IPS DF 6.9 (cell line): ENCODE data around the gene GAST.

ENCODE experiments used
- DNase-seq: peaks from one replicate; pipeline ENCODE4 v3.0.0-alpha.2; 2013; ENCODE audit warnings: low read depth, low spot score
- H3K27ac ChIP-seq: one replicate; pipeline ENCODE4 v1.5.1; 2013; ENCODE audit warnings: low read length, control low read depth
- H3K27me3 ChIP-seq: 2 replicates; pipeline ENCODE4 v1.6.1; 2013; ENCODE audit warnings: mild to moderate bottlenecking, low read length; ENCODE audit not compliant: control insufficient read depth, insufficient read depth
- H3K36me3 ChIP-seq: 2 replicates; pipeline ENCODE4 v1.6.1; 2013; ENCODE audit warnings: low read length; ENCODE audit not compliant: control insufficient read depth, insufficient read depth
- H3K4me1 ChIP-seq: 2 replicates; pipeline ENCODE4 v1.6.1; 2013; ENCODE audit warnings: low read length; ENCODE audit not compliant: control insufficient read depth, insufficient read depth
- H3K4me3 ChIP-seq: 2 replicates; pipeline ENCODE4 v1.5.1; 2013; ENCODE audit warnings: mild to moderate bottlenecking, low read length
- H3K9me3 ChIP-seq: 2 replicates; pipeline ENCODE4 v1.6.1; 2013; ENCODE audit warnings: low read length, inconsistent platforms; ENCODE audit not compliant: control insufficient read depth, insufficient read depth
- WGBS: extraction: QIAGEN DNeasy Blood & Tissue Kit; methylation state at CpG from one replicate; pipeline ENCODE4 v1.1.7; 2013; ENCODE audit warnings: mixed read lengths, missing lambda C conversion rate; ENCODE audit not compliant: insufficient read length, insufficient coverage; 5-methylcytosine and 5-hydroxymethylcytosine counted together

The GAST gene

DNA sequence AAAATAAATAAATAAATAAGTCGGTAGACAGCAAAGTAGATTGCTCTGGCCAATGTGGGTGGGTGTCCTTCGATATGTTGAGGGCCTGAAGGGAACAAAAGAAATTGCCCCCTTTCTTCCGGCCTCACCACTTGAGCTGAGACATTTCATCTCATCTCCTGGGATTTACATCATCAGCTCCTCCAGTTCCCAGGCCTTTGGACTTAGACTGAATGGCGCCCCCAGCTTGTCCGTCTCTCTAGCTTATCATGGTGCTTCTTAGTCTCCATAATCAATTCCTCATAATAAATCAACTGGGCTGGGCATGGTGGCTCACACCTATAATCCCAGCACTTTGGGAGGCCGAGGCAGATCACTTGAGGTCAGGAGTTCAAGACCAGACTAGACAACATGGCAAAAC is 36.1 kb downstream of the GAST start:
- Histone ChIP-seq H3K36me3 (no peaks in the 10 kb centered on the region; the same call in 1 of the 2 replicates), H3K27me3 (no peaks in the 10 kb centered on the region), H3K27ac (no peak overlapping the region), H3K9me3 (no peaks in the 10 kb centered on the region), H3K4me3 (no peak overlapping the region), H3K4me1 (peaks cover 2% of the 10 kb centered on the region; the same call in 1 of the 2 replicates)
- DNase-seq = no peak
- no CpG with 5 or more reads among the region's 6 CpGs for WGBS

DNA sequence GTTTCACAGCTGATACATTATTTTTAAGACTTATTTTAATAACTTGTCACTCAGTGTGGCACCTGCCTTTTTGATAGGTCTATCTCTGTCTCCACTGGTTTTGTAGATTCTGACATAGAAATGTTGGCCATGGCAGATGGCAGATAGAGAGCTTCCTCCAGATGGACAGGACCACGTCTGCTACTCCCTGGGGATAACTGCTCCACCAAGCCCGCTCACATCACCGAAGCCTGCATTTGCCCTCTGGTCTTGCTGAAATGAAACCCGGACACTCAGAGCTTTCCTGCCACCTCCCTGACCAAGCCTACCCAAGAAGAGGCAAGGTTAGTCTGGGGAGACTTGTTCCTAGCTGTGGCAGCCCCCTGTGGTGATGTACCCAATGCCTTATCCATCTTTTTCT is 38.7 kb downstream of the GAST start:
- H3K4me1 ChIP-seq = peaks cover 2% of the 10 kb centered on the region; the same call in 1 of the 2 replicates
- no CpG with 5 or more reads among the region's 4 CpGs for WGBS

DNA sequence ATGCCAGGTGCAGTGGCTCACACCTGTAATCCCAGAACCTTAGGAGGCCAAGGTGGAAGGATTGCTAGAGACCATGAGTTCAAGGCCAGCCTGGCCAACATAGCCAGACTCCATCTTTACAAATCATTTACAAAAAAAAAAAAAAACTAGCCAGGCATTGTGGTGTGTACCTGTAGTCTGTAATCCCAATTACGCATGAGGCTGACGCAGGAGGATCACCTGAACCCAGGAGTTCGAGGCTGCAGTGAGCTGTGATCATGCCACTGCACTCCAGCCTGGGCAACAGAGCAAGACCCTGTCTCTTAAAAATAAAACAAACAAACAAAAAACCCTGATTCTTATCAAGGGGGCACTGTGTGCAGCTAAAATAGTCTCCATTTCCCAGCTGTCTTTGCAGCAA is 39.2 kb downstream of the GAST start:
- H3K9me3 ChIP-seq = no peaks in the 10 kb centered on the region
- H3K36me3 ChIP-seq = peaks cover 7% of the 10 kb centered on the region; the same call in 1 of the 2 replicates
- H3K4me1 ChIP-seq = peaks cover 2% of the 10 kb centered on the region; the same call in 1 of the 2 replicates
- no peaks in the 10 kb centered on the region for H3K27me3 ChIP-seq
- no peak overlapping the region for H3K27ac ChIP-seq
- no peak overlapping the region for H3K4me3 ChIP-seq
- no CpG with 5 or more reads among the region's 3 CpGs for WGBS
- no peak for DNase-seq

More for the DNA sequence above, 38.7 kb downstream of the GAST start:
- Histone ChIP-seq H3K27me3 (no peaks in the 10 kb centered on the region), H3K27ac (no peak overlapping the region), H3K4me3 (no peak overlapping the region), H3K9me3 (no peaks in the 10 kb centered on the region), H3K36me3 (peaks cover 7% of the 10 kb centered on the region; the same call in 1 of the 2 replicates)
- DNase-seq = no peak

DNA sequence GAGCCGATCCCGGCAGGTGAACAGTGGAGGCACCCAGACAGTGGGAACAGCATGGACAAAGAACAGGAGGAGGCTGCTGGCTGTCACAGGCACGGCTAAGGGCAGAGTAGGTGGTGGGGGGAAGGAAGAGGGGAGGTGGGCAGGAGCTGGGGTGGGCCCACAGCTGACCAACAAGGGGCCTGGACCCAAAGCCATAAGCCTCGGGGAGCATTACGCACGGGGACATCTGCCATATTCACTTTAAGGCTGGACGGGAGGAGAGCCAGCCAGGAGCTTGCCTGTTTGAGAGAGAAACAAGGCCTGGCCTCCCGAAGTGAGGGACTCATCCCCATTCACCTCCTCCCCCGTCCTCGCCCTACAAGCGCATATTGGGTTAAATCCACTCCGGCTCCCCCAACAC is 41.9 kb downstream of the GAST start:
- Histone ChIP-seq H3K4me3 (no peak overlapping the region), H3K36me3 (peaks cover 22% of the 10 kb centered on the region), H3K4me1 (no peaks in the 10 kb centered on the region), H3K27me3 (no peaks in the 10 kb centered on the region), H3K27ac (no peak overlapping the region), H3K9me3 (no peaks in the 10 kb centered on the region)
- no peak for DNase-seq
- WGBS = no CpG with 5 or more reads among the region's 12 CpGs

DNA sequence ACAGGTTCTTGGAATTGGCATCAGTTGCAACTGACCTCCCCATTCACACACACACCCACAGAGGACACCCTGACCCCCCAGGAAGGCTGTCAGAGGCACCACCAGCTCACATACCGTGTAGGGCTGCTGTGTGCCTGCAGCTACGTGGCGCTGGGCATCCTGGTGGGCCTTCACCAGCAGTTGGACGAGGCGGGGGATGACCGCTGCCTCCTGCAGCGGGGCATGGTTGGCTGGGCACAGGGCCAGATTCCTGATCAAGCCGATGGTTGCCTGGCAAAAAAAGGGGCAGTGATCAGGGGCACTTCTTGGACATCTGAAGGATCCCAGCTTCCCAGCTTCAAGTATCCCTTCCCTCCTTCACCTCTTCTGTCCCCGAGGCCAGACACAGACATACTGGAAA is 46.5 kb downstream of the GAST start:
- H3K27me3 ChIP-seq = no peaks in the 10 kb centered on the region
- H3K36me3 ChIP-seq = peaks cover 47% of the 10 kb centered on the region
- no peaks in the 10 kb centered on the region for H3K9me3 ChIP-seq
- no CpG with 5 or more reads among the region's 9 CpGs for WGBS
- no peak overlapping the region for H3K4me3 ChIP-seq
- DNase-seq = no peak
- H3K4me1 ChIP-seq = no peaks in the 10 kb centered on the region
- H3K27ac ChIP-seq = no peak overlapping the region

DNA sequence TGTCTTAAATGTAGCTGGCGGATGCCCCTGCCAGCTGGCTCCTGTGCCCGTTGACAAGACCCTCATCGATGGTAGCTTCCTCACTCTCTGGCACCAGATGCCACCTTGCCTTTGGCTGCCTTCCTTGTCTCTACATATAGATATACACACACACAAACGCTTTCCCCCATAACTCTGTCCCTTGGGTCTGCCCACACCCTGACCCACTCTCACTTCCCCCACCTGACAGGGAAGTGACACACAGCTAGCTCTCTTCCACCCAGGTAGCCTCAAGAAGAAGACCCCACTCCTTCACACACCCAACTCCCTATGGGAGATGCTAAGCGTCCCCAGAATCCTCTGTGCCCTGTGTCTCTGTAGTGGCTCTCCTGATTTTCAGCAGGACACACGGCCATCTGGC is 48.7 kb downstream of the GAST start:
- no peaks in the 10 kb centered on the region for H3K9me3 ChIP-seq
- H3K4me3 ChIP-seq = no peak overlapping the region
- H3K36me3 ChIP-seq = peaks cover 50% of the 10 kb centered on the region
- no peak for DNase-seq
- no peaks in the 10 kb centered on the region for H3K4me1 ChIP-seq
- no peak overlapping the region for H3K27ac ChIP-seq
- no CpG with 5 or more reads among the region's 6 CpGs for WGBS
- no peaks in the 10 kb centered on the region for H3K27me3 ChIP-seq

DNA sequence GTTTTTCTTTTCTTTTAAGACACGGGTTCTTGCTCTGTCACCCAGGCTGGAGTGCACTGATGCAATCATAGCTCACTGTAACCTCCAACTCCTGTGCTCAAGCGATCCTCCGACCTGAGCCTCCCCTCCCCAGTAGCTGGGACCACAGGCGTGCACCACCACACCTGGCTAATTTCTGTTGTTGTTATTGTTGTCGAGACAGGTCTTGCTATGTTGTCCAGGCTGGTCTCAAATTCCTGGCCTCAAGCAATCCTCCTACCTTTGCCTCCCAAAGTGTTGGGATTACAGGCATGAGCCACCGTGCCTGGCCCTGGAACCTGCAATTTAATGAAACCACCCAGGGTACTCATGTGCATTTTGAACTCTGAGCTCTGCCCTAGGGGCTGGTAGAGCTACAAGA is 50.3 kb downstream of the GAST start:
- WGBS = no CpG with 5 or more reads among the region's 6 CpGs
- H3K4me3 ChIP-seq = no peak overlapping the region
- H3K9me3 ChIP-seq = no peaks in the 10 kb centered on the region
- no peaks in the 10 kb centered on the region for H3K4me1 ChIP-seq
- DNase-seq = no peak
- H3K27me3 ChIP-seq = no peaks in the 10 kb centered on the region
- no peak overlapping the region for H3K27ac ChIP-seq
- H3K36me3 ChIP-seq = peaks cover 48% of the 10 kb centered on the region

DNA sequence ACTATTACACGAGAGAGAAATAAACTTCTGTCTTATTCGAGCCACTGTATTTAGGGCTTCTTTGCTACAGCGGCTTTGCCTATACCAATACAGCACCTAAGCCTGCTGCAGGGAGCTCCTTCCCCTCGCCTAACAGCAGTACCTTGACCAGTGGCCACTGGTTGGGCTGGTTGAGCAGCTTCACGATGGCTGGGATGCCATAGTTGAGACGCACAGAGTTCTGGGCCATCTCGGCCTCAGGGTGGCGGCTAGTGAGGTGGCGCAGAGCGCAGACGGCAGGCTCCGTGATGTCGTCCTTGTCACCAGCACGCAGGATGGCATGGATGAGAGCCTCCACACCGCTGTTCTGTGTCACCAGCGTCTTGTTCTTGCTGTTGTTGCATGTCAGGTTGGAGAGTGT is 50.7 kb downstream of the GAST start:
- H3K27ac ChIP-seq = no peak overlapping the region
- WGBS = no CpG with 5 or more reads among the region's 16 CpGs
- H3K36me3 ChIP-seq = peaks cover 49% of the 10 kb centered on the region
- no peaks in the 10 kb centered on the region for H3K9me3 ChIP-seq
- H3K4me3 ChIP-seq = no peak overlapping the region
- no peaks in the 10 kb centered on the region for H3K27me3 ChIP-seq
- no peak for DNase-seq
- no peaks in the 10 kb centered on the region for H3K4me1 ChIP-seq

DNA sequence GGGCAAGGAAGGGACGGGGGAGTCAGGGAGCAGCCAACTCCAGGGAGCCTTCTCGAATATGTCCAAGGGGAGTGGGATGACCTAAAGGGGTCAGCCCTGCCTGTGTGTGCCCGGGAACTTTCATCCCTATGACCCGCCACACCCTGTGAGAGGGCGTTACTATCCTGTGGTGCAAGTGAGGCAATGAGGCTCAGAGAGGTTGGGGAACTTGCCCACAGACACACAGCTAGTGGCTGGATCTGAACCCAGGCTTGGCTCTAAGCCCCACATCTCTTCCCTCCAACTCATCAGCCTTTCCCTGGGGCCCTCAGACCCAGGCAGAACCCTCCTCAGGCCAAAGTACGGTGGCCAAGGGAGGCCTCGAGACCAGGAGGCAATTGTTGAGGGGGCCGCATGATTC is 51.2 kb downstream of the GAST start:
- Histone ChIP-seq H3K27ac (no peak overlapping the region), H3K4me3 (no peak overlapping the region), H3K27me3 (no peaks in the 10 kb centered on the region), H3K36me3 (peaks cover 47% of the 10 kb centered on the region), H3K4me1 (no peaks in the 10 kb centered on the region), H3K9me3 (no peaks in the 10 kb centered on the region)
- no CpG with 5 or more reads among the region's 8 CpGs for WGBS
- no peak for DNase-seq
